NCI-H2196 treated with DMSO at 0.1 percent for 48 hours (cell line): ENCODE results near the gene KDM3A.

Experiments
- DNase-seq: peaks from one replicate; lab custom pipeline; 2025; ENCODE audit not compliant: unreplicated experiment; lab: John Stamatoyannopoulos, UW

Gene KDM3A

DNA sequence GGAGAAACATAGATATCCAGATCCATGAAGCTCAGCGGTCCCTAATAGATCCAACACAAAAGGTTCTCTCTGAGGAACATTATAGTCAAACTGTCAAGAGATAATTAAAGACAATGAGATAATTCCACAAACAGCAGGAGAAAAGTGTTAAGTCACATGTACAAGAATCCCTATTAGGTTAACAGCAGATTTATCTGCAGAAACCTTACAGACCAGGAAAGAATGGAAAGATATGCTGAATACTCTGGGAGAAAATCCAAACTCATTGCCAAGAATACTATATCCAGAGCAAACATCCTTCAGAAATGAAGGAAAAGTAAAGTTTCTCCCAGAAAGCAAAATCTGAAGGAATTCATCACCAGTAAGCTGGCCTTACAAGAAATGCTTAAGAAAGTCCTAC lies 10.8 kb upstream of the KDM3A start:
- DNase-seq, result no peak

DNA sequence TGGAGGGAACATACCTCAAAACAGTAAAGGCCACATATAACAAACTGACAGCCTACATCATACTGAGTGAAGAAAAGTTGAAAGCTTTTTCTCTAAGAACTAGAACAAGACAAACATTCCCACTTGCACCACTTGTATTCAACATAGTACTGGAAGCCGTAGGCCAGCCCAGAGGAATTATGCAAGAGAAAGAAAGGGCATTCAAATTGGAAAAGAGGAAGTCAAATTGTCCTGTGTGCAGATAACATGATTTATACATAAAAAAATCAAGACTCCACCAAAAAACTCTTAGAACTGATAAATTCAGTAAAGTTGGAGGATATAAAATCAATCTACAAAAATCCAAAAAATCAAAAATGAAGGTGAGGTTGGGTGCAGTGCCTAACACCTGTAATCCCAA lies 8.0 kb upstream of the KDM3A start:
- DNase-seq, result no peak

- DNase-seq, result no peak
These were observed 6.9 kb upstream of the KDM3A start for GRCh38 chr2:86434290-86434689.

DNA sequence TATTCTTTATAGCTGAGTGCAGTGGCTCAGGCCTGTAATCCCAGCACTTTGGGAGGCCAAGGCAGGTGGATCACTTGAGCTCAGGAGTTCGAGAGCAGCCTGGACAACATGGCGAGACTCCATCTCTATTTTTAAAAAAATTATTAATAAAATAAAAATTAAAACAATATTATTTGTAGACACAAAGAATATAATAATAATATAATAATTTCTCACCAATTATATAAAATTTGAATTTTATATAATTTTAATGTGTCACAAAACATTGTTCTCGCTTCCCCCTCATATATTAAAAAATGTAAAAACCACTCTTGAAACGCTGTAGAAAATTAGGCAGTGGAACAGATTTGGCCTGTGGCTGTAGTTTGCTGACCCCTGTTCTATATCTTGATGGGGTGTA lies 5.6 kb upstream of the KDM3A start:
- no peak for DNase-seq

DNA sequence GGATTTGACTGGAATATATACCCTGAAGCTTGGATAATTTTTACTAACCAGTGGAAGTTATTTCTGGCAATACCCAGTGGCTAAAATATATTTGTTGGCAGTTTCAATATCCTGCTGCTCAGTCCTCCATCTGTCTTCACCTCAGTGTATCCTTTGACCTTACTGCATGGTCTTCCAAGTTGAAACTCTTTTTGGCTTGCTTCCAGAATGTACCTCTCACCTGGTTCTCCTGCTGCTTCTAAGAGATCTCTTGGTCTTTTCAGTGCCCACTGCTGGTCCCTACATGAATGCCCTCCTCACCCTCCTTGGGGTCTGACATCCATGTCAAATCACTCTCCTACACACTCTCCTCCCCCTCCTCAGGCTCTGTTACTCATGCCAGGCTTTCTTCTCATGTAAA lies 4.8 kb upstream of the KDM3A start:
- DNase-seq, result no peak

GRCh38 chr2:86439879-86440630 lies 1.1 kb upstream of the KDM3A start:
- DNase-seq, result no peak

DNA sequence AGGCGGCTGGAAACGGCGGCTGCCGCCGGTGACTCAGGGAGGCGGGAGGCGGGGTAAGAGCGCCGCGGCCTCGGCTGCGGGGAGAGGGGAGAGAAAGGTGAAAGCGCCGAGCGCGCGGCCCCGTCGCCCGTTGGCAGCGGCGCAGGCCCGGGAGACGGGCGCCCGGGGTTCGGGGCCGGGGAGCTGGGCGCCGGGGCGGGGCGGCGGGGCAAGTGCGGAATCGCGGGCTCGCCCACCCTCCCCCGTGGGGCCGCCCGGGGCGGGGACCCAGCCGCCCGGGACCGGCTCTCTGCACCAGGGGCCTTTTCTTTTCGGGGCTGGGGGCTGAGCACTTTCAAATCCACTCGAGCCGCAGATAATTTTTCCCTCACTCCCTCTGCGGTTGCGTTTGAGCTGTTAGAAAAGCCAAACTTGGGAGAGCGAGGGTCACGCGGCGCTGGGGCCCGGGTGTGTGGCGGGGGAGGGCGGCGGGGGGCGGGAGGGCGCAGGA lies 266 bp downstream of the KDM3A start:
- DNase-seq, result no peak

DNA sequence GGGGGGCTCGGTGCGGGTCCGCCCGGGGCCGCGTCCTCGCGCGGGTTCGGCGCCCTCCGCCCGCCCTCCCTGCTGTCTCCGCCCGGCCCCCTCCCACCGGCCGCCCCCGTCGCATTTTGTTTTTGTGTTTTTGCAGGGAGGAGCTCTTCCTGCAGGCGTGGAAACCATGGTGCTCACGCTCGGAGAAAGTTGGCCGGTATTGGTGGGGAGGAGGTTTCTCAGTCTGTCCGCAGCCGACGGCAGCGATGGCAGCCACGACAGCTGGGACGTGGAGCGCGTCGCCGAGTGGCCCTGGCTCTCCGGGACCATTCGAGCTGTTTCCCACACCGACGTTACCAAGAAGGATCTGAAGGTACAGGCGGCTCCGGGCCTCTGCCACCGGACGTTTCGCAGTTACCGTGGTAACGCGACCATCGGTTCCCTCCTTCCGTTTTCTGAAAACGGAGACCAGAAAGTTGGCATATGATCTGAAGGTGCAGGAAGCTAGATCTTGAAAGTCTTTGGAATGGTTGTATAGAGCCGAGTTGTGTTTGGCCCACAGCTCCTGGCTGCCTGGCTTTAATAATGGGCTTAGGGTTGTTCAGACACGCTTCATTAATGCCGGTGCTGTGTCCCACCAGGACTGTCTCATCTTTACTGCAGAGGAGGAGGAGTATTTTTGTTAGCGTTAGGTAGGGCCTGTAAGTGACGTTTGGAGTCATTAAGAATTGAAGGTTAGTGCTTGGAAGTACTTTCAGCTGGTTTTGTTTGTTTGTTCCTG lies 891 bp downstream of the KDM3A start:
- DNase-seq, result peak; percentile 9

DNA sequence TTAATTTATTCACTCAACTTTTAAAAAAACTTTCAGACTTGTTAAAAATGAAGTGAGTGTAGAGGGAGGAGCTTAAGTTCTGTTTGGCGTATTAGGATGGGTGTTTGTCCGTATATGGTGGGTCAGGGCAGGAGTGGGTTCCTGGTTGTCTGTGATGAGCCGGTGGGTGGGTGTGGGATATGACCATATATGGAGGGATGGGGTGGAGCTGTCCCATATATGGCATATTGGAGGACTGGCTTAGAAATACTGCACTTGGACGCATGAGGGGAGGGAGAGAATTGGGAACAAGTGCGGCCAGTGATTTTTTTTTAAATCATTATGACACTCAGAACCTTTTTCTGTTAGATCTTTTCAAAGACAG lies 1.5 kb downstream of the KDM3A start:
- DNase-seq, result no peak

GRCh38 chr2:86443631-86444350 lies 2.6 kb downstream of the KDM3A start:
- no peak for DNase-seq

DNA sequence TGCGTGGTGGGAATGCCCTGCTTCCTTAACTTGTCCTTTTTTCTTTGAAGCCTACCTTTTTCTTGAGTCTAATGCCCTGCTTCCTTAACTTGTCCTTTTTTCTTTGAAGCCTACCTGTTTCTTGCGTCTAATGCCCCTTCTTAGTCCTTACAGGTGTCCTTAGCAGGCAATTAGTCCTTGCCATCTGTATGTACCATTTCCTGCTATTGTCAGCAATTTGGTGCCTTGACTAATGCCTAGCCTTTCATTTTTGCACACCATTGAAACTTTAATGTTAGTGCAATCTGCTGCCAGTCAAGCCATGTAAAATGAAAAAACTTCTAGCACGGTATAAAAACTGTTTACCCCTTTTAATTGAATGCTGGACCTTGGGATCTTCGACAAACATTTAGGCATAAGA lies 4.3 kb downstream of the KDM3A start:
- DNase-seq, result no peak

- DNase-seq, result no peak
These were observed 4.9 kb downstream of the KDM3A start for GRCh38 chr2:86446060-86446459.

GRCh38 chr2:86453836-86454235 lies 12.7 kb downstream of the KDM3A start:
- no peak for DNase-seq

- DNase-seq, result no peak
These were observed 13.1 kb downstream of the KDM3A start for GRCh38 chr2:86454238-86454637.

DNA sequence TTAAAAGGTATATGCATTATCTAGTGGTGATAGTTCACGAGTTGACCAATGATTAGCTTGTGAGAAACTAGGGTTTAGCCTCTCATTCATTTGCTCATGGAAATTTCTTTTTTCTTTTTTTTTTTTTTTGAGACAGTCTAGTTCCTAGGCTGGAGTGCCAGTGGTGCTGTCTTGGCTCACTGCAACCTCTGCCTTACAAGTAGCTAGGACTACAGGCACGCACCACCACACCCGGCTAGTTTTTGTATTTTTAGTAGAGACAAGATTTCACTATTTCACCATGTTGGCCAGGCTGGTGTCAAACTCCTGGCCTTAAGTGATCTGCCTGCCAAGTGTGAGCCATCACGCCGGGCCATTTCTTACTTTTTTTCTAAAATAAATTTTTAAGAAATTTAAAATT lies 14.0 kb downstream of the KDM3A start:
- DNase-seq, result no peak

GRCh38 chr2:86461042-86461743 lies 20.0 kb downstream of the KDM3A start:
- DNase-seq, result no peak

DNA sequence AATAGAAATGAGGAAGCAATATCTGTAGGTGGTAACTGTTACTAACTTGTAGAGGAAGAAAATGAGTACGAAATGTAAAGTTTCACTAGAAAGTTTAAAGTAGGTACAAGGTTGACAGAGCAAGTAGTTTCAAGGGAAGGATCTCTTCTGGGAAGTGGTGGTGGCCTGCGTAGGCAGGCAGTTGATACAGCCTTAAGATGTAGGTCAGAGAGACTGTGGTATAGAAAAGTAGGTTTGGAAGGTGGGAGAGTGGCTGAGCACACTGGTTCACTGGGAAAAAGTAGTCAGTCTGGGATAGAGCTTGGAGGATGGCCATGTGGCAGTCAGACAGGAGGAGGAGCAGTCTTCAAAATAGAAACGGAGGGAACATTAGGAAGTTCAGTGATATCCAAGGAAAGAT lies 23.5 kb downstream of the KDM3A start:
- no peak for DNase-seq

DNA sequence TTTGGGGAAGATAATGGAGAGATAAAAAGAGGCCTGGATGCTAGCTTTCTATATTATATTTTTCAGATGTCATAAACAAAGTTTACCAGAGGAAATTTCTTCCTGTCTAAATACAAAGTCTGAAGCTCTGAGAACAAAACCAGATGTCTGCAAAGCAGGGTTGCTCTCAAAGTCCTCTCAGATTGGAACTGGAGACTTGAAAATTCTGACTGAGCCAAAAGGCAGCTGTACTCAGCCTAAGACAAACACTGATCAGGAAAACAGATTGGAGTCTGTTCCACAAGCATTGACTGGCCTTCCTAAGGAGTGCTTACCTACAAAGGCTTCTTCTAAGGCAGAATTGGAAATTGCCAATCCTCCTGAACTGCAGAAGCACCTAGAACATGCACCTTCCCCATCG lies 25.1 kb downstream of the KDM3A start:
- DNase-seq, result no peak

DNA sequence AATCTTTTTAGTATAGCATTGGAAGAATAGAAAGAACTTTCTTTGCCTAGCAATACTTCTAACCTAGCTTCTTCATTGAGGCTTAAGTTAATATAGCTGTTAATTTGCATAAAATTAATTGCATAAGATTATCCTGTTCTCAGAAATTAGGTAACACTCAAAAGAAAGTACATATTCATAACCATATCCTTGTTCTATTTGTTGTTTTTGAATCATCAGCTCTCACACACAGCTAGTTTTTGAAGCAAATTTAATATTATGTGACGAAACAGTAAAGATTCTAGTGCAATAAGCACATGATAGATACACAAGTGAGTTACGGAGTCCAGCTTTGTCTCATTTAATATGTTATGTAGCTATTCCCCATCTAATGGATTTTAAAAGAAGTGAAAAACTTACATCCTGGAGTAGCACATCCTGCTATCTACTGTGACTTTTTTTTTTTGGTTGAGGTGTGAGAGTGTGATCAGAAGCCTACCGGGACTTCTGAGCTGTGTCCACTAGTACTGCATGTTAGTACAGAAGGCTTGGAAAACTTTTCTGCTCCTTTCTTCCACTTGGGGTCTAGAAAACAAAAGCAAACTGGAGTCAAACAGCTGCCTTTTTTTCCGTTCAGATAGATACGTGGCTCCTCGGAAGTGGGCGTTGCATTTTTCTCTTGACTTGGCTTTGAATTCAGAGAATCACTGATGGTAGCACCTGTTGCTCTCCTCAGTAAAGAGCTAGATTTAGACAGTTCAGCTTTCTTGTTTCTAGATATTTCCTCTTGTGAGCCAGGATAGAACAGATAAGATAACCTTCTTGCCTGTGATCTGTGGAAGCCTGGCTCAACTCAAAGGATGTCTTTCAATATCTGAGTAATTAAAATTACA lies 27.2 kb downstream of the KDM3A start:
- DNase-seq, result no peak

DNA sequence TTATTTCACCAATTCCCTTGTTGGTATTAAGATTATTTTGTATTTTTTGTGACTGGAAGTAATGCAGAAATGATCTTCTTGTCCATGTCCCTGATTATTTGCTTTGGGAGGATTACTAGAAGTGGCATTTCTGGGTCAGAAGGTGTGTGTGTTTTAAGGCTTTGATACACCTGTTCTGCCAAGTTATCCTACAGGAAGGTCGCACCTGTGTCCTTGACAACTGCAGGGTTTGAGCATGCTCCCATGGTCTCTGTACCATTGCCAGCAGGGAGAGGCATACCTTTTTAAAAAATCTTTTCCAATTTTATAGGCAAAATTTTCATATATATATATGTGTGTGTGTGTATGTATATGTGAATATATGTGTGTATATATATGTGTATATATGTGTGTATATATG lies 29.7 kb downstream of the KDM3A start:
- DNase-seq, result no peak
